Fibroblast of pulmonary artery (primary cell): Measurements from ENCODE around the gene VAPB.
A peak's percentile ranks its signal among the peaks of the same experiment; 100 is the strongest.
"Not testable (repeated sequence)": the region's sequence is repeated elsewhere in the genome, so short reads cannot be mapped to it uniquely, and the experiment has no call there.

Experiments used
- DNase-seq: peaks from one replicate; pipeline ENCODE4 v3.0.0-alpha.2; 2010; ENCODE audit warnings: low read depth
- H3K4me3 ChIP-seq: replicated peaks from 2 replicates; pipeline ENCODE4 v1.5.1; 2011; ENCODE audit warnings: low read depth, mild to moderate bottlenecking, control low read depth, low read length, moderate library complexity
- TF ChIP-seq, protein P1 (sequence below): IDR thresholded peaks from 2 replicates; pipeline ENCODE4 v1.5.1; 2011; ENCODE audit warnings: mild to moderate bottlenecking, control low read depth, low read length, inconsistent platforms; ENCODE audit errors: missing control alignments

VAPB gene

DNA sequence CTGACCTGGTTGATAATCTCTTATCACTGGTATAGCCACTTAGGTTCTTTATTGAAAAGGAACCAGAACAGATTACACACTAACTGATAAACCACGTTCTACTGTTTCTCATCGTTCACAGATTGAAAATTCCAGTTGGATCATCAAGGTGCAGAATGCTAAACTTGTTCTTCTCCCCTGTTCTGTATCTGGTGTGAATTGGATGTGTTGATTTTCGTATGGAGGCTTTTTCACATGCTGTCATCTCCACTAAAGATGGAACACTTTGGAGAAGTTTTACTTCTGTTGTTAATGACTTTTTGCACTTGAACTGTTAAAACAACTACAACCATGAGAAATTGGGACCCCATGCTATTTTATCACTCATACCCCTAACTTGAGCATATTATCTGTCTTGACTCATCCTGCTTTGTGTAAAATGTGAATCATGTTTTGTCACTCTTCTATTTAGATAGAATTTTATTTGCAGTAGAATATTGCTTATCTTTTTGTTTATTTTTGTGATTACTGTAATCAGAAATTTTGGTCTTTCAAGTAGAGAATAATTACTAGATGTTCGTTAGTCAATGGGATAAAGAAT is 17.5 kb downstream of the VAPB start:
- no peak for DNase-seq
- no peak overlapping the region for H3K4me3 ChIP-seq
- TF ChIP-seq, protein P1, sequence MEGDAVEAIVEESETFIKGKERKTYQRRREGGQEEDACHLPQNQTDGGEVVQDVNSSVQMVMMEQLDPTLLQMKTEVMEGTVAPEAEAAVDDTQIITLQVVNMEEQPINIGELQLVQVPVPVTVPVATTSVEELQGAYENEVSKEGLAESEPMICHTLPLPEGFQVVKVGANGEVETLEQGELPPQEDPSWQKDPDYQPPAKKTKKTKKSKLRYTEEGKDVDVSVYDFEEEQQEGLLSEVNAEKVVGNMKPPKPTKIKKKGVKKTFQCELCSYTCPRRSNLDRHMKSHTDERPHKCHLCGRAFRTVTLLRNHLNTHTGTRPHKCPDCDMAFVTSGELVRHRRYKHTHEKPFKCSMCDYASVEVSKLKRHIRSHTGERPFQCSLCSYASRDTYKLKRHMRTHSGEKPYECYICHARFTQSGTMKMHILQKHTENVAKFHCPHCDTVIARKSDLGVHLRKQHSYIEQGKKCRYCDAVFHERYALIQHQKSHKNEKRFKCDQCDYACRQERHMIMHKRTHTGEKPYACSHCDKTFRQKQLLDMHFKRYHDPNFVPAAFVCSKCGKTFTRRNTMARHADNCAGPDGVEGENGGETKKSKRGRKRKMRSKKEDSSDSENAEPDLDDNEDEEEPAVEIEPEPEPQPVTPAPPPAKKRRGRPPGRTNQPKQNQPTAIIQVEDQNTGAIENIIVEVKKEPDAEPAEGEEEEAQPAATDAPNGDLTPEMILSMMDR: no peak

DNA sequence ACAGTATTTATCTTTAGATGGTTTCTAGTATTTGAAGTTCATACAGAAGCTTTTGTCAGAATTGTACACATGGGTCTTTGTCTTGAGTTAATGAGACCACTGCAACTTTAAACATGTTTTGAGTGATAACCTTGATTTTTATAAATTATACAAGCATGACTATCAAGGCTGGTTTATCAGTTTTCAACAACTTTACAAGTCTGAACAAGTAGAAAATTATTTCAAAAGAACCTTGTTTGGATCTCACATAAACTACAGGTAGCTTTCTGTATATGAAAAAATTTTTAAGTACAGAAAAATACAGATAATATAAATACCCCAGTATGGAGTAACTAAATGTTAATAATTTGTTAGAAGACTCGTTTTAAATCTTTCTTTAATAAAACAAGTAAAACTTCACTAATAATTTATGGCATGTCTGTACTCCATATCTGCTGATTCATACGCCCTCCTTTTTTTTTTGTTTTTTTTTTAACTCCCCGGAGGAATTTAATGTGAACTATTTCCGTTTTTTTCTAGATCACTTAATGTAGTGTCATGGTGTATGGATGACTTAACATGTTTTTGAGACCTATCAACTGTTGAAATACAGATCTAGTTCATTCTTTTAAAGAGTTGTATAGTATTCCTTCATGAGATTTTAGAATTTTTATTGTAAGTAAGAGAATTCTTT is 18.3 kb downstream of the VAPB start:
- TF ChIP-seq, protein P1: no peak

DNA sequence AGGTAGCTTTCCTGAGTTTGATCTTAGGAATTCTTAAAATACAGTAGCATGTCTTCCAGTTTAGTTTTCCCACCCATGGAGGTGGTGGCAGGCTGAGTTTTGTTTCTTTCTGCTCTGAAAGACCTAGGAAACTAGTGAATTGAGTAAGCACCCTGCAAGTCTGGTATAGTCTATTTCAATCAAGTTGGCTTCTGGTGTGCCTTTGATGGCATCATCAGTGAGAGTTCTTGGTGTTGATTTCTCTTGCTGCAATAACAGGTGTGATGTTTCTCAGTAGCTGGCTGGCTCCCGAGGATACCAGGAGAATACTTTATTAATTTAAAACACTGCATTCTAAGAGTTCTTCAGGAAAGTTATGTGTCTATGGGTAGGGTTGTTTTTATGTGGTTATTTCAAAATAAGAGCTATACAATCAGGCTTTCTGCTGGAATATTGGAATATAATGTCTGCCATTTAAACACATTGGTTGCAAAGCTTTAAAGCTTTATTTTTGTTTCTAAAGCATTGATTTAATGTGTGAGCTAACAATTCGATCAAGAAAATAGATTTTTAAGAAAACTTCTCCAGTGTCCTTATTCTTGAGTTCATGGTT is 19.0 kb downstream of the VAPB start:
- DNase-seq: no peak
- TF ChIP-seq, protein P1: no peak
- H3K4me3 ChIP-seq: no peak overlapping the region

More for the DNA sequence above, 18.3 kb downstream of the VAPB start:
- DNase-seq: peak; percentile 63
- H3K4me3 ChIP-seq: no peak overlapping the region

DNA sequence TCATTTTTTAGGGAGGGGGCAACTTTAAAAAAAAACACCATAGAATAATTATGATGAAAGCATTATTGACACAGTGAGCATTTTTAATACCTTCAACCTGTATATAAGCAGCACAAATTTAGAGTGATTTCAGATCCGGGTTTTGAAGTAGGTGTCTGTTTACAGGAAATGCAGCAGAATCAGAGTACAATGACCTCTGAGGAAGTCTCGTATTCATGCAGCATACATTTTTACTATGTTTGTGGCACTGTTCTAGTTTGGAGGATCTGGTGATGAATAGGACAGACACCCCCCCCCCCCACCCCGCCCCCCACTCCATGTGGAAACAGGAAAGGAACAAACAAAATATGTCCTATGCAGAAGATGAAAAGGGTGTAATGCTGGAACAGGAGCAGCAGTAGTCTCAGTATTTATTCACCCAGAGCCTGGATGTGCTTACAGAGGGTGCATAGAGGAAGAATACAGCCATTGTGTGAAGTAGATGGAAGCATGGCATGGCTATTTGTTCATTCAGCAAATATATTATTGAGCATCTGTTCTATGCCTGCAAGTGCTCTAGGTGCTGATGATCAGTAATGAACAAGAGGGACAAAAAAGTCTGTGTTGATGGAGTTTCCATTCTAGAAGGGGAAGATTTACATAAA is 19.7 kb downstream of the VAPB start:
- no peak for DNase-seq
- no peak overlapping the region for H3K4me3 ChIP-seq
- TF ChIP-seq, protein P1: no peak

DNA sequence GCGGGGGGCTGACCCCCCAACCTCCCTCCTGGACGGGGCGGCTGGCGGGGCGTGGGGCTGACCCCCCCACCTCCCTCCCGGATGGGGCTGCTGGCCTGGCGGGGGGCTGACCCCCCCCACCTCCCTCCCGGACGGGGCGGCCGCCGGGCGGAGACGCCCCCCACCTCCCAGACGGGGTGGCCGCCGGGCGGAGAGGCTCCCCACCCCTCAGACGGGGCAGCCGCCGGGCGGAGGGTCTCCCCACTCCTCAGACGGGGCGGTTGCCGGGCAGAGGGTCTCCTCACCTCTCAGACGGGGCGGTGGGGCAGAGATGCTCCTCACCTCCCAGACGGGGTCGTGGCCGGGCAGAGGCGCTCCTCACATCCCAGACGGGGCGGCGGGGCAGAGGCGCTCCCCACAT is 25.2 kb downstream of the VAPB start:
- DNase-seq, H3K4me3 ChIP-seq: not testable (repeated sequence)

DNA sequence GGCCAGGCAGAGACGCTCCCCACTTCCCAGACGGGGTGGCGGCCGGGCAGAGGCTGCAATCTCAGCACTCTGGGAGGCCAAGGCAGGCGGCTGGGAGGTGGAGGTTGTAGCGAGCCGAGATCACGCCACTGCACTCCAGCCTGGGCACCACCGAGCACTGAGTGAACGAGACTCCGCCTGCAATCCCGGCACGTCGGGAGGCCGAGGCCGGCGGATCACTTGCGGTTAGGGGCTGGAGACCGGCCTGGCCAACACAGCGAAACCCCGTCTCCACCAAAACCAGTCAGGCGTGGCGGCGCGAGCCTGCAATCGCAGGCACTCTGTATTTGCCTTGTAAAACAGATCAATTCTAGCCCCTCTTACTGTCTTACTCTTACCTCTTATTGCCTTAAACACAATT is 25.8 kb downstream of the VAPB start:
- DNase-seq, H3K4me3 ChIP-seq: not testable (repeated sequence)

DNA sequence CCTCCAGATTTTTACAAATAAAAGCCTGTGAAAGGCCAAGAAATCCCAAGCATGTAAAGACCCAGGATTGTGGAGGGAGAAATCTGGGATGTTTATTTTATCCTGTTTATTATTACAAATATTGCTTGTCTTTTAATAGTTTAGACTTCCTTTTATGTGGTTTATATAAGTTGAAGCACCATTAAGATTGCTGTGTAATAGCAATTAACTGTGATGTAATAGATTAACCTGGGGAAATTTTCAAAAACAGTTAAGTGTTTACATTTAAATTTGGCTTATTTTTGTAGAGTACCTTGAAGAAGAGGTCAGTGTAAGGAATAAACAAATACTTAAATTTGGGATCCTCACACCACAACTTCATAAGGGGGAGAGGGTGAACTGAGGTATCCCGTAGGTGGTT is 27.0 kb downstream of the VAPB start:
- TF ChIP-seq, protein P1: no peak
- DNase-seq: no peak
- no peak overlapping the region for H3K4me3 ChIP-seq
